Left colon (tissue), 2 donors: Measurements from ENCODE around the gene CHPT1. TPM values are rescaled to one million over a fixed set of nuclear protein-coding genes. Genes with fewer than 3 reads are reported as not detected.

Experiments
- total RNA-seq, 2 donors: library from RNA; stranded (reverse); fragmentation: NEBNext Ultra II Directional; extraction: Animal tissue kit (Norgen Biotek cat#: 25700); gene quantifications; one replicate each; pipeline ENCODE4 v1.2.1, GENCODE V29; 2021
- donor health status: DM: no; HTN: no; CAD: no.
- donor health status: DM: yes; HTN: yes; CAD: no.

CHPT1 gene
- total RNA-seq, 2 donors from 2014 or later = 92.5 to 104 TPM

Other genes with a start within 250 kb of the CHPT1 start
- under 1 TPM in 1 of 2 donors, not detected in 1; 0.39 TPM for gene SPIC, start 222.3 kb upstream of the CHPT1 start, total RNA-seq
- 10 to 100 TPM; 17.3 to 24.8 TPM for gene MYBPC1, start 102.7 kb upstream of the CHPT1 start, total RNA-seq
- gene SYCP3, start 41.8 kb downstream of the CHPT1 start, total RNA-seq = under 1 TPM; 0.15 to 0.20 TPM
- gene GNPTAB, start 133.3 kb downstream of the CHPT1 start, total RNA-seq = 10 to 100 TPM; 90.2 to 95.1 TPM
- 1 to 10 TPM; 5.3 to 6.4 TPM for gene DRAM1, start 179.9 kb downstream of the CHPT1 start, total RNA-seq